ENCODE data around the gene ENTREP1.

Gene ENTREP1

GRCh38 chr9:69382135-69382534 is 57.1 kb downstream of the ENTREP1 start:
- TF ChIP-seq CTCF (IDR thresholded peaks at IDR 0.05) (no peak), ZFX (IDR thresholded peaks at IDR 0.05; ENCODE audit: borderline replicate concordance) (no peak)

GRCh38 chr9:69385581-69386033 is 60.6 kb downstream of the ENTREP1 start:
- H3K27ac ChIP-seq = no peak overlapping the region
- TF ChIP-seq CTCF (IDR thresholded peaks at IDR 0.05) = no peak
- no peak for TF ChIP-seq ZFX (IDR thresholded peaks at IDR 0.05; ENCODE audit: borderline replicate concordance)

More at GRCh38 chr9:69382135-69382534, 57.1 kb downstream of the ENTREP1 start:
- H3K27ac ChIP-seq = no peak overlapping the region

- TF ChIP-seq CTCF (IDR thresholded peaks at IDR 0.05) = no peak
- TF ChIP-seq ZFX (IDR thresholded peaks at IDR 0.05; ENCODE audit: borderline replicate concordance) = no peak
- no peak overlapping the region for H3K27ac ChIP-seq
Observed at GRCh38 chr9:69386651-69387050, 61.6 kb downstream of the ENTREP1 start.

- TF ChIP-seq ZFX (IDR thresholded peaks at IDR 0.05; ENCODE audit: borderline replicate concordance) = no peak
- TF ChIP-seq CTCF (IDR thresholded peaks at IDR 0.05) = no peak
- H3K27ac ChIP-seq = no peak overlapping the region
Observed at GRCh38 chr9:69388596-69388995, 63.6 kb downstream of the ENTREP1 start.

- H3K27ac ChIP-seq = no peak overlapping the region
- no peak for TF ChIP-seq ZFX (IDR thresholded peaks at IDR 0.05; ENCODE audit: borderline replicate concordance)
- TF ChIP-seq CTCF (IDR thresholded peaks at IDR 0.05) = no peak
Observed at GRCh38 chr9:69389437-69389995, 64.5 kb downstream of the ENTREP1 start.

- no peak overlapping the region for H3K27ac ChIP-seq
- no peak for TF ChIP-seq CTCF (IDR thresholded peaks at IDR 0.05)
- no peak for TF ChIP-seq ZFX (IDR thresholded peaks at IDR 0.05; ENCODE audit: borderline replicate concordance)
Observed at GRCh38 chr9:69391487-69391886, 66.5 kb downstream of the ENTREP1 start.

- TF ChIP-seq ZFX (IDR thresholded peaks at IDR 0.05; ENCODE audit: borderline replicate concordance) (no peak), CTCF (IDR thresholded peaks at IDR 0.05) (no peak)
- no peak overlapping the region for H3K27ac ChIP-seq
Observed at GRCh38 chr9:69391946-69392345, 66.9 kb downstream of the ENTREP1 start.

Data from 22Rv1 (cell line).